ENCODE measurements around the gene MICALL1.

Gene MICALL1

DNA sequence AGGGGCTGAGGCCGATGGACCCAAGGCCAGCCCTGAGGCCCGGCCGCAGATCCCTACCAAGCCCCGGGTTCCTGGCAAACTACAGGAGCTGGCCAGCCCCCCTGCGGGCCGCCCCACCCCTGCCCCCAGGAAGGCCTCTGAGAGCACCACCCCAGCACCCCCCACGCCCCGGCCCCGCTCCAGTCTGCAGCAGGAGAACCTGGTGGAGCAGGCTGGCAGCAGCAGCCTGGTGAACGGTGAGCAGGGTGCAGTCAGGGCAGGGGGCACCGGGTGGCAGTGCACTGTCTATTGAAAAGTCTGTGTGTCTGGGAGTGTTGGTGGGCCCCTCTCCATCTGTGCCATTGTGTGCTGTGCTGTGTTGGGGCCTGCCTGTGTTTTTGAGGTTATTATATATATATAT lies 16.1 kb downstream of the MICALL1 start:
- H3K79me2 ChIP-seq (ENCODE audit: control insufficient read depth, insufficient read depth, low read length, unreplicated experiment): no peaks in the 10 kb centered on the region
- no peaks in the 10 kb centered on the region for H3K36me3 ChIP-seq (ENCODE audit: insufficient read depth, low read length)
- H3K27me3 ChIP-seq (ENCODE audit: insufficient read depth, low read length): no peaks in the 10 kb centered on the region
- H3K4me1 ChIP-seq (ENCODE audit: control insufficient read depth, insufficient read depth, low read length, unreplicated experiment): no peaks in the 10 kb centered on the region
- H2AFZ ChIP-seq (ENCODE audit: low read length, unreplicated experiment): no peak overlapping the region
- H3K4me3 ChIP-seq (ENCODE audit: low read depth, low read length): no peak overlapping the region
- H3K27ac ChIP-seq (ENCODE audit: low read depth, low read length): no peak overlapping the region

DNA sequence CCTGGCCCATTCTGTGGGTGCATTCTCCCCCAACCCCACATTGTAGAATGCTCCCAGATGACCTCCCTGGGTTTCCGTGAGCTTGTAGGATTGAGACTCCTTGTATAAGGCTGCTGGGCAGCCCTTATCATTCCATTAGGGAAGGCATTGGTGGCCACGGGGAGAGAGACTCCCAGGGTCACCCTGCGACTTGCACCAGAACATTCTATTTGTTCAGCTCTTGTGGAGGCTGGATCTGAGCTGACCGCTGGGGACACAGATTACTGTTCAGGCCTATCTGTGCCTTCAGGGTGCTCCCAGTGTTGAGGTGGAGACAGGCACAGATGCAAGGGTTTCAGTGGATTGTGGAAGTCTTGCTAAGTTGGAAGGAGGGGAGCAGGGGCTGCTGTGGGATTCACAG lies 17.8 kb downstream of the MICALL1 start:
- no peak overlapping the region for H3K4me3 ChIP-seq (ENCODE audit: low read depth, low read length)
- no peaks in the 10 kb centered on the region for H3K4me1 ChIP-seq (ENCODE audit: control insufficient read depth, insufficient read depth, low read length, unreplicated experiment)
- no peaks in the 10 kb centered on the region for H3K36me3 ChIP-seq (ENCODE audit: insufficient read depth, low read length)
- H3K79me2 ChIP-seq (ENCODE audit: control insufficient read depth, insufficient read depth, low read length, unreplicated experiment): no peaks in the 10 kb centered on the region
- no peak overlapping the region for H2AFZ ChIP-seq (ENCODE audit: low read length, unreplicated experiment)
- no peaks in the 10 kb centered on the region for H3K27me3 ChIP-seq (ENCODE audit: insufficient read depth, low read length)
- H3K27ac ChIP-seq (ENCODE audit: low read depth, low read length): no peak overlapping the region

GRCh38 chr22:37924386-37925065 lies 18.4 kb downstream of the MICALL1 start:
- Histone ChIP-seq H3K4me3 (ENCODE audit: low read depth, low read length) (no peak overlapping the region), H3K79me2 (ENCODE audit: control insufficient read depth, insufficient read depth, low read length, unreplicated experiment) (no peaks in the 10 kb centered on the region), H3K27me3 (ENCODE audit: insufficient read depth, low read length) (no peaks in the 10 kb centered on the region), H3K36me3 (ENCODE audit: insufficient read depth, low read length) (no peaks in the 10 kb centered on the region), H2AFZ (ENCODE audit: low read length, unreplicated experiment) (no peak overlapping the region), H3K4me1 (ENCODE audit: control insufficient read depth, insufficient read depth, low read length, unreplicated experiment) (no peaks in the 10 kb centered on the region), H3K27ac (ENCODE audit: low read depth, low read length) (no peak overlapping the region)

- Histone ChIP-seq H3K27me3 (ENCODE audit: insufficient read depth, low read length) (no peaks in the 10 kb centered on the region), H3K36me3 (ENCODE audit: insufficient read depth, low read length) (no peaks in the 10 kb centered on the region), H3K27ac (ENCODE audit: low read depth, low read length) (no peak overlapping the region), H3K79me2 (ENCODE audit: control insufficient read depth, insufficient read depth, low read length, unreplicated experiment) (no peaks in the 10 kb centered on the region), H3K4me3 (ENCODE audit: low read depth, low read length) (no peak overlapping the region), H2AFZ (ENCODE audit: low read length, unreplicated experiment) (no peak overlapping the region), H3K4me1 (ENCODE audit: control insufficient read depth, insufficient read depth, low read length, unreplicated experiment) (peaks cover 1% of the 10 kb centered on the region)
These were observed 19.2 kb downstream of the MICALL1 start for GRCh38 chr22:37925330-37925729.

DNA sequence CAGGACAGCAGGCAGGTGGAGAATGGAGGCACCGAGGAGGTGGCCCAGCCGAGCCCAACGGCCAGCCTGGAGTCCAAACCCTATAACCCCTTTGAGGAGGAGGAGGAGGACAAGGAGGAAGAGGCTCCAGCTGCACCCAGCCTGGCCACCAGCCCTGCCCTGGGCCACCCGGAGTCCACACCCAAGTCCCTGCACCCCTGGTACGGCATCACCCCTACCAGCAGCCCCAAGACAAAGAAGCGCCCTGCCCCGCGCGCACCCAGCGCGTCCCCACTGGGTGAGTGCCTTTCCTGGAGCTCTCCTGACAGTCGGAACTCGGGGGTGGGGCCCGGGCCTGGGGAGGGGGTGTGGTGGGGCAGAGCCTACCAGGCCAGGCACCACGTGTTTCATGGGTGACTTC lies 19.7 kb downstream of the MICALL1 start:
- Histone ChIP-seq H3K27ac (ENCODE audit: low read depth, low read length) (no peak overlapping the region), H2AFZ (ENCODE audit: low read length, unreplicated experiment) (no peak overlapping the region), H3K36me3 (ENCODE audit: insufficient read depth, low read length) (no peaks in the 10 kb centered on the region), H3K4me3 (ENCODE audit: low read depth, low read length) (no peak overlapping the region), H3K4me1 (ENCODE audit: control insufficient read depth, insufficient read depth, low read length, unreplicated experiment) (peaks cover 5% of the 10 kb centered on the region), H3K79me2 (ENCODE audit: control insufficient read depth, insufficient read depth, low read length, unreplicated experiment) (no peaks in the 10 kb centered on the region), H3K27me3 (ENCODE audit: insufficient read depth, low read length) (no peaks in the 10 kb centered on the region)

DNA sequence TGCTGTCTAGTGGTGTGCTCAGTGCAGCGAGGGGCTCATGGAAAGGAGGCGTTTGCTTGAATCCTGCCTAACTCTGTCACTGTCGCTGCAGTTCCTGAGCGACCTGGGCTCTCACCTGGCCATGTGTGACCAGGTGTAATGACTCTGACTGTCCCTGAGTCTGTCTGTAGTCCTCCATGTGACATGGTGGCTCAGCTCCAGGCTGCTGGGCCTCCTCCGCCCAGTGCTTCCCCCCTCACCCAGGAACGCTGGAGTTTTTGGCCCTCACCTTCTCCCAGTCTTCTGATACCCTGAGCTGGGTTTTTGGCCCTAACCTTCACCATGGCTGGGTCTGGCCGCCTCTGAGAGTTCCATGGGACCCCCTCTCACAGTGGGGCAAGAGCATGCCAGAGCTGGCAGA lies 20.3 kb downstream of the MICALL1 start:
- no peaks in the 10 kb centered on the region for H3K36me3 ChIP-seq (ENCODE audit: insufficient read depth, low read length)
- H2AFZ ChIP-seq (ENCODE audit: low read length, unreplicated experiment): no peak overlapping the region
- no peak overlapping the region for H3K27ac ChIP-seq (ENCODE audit: low read depth, low read length)
- peaks cover 10% of the 10 kb centered on the region for H3K4me1 ChIP-seq (ENCODE audit: control insufficient read depth, insufficient read depth, low read length, unreplicated experiment)
- no peak overlapping the region for H3K4me3 ChIP-seq (ENCODE audit: low read depth, low read length)
- no peaks in the 10 kb centered on the region for H3K79me2 ChIP-seq (ENCODE audit: control insufficient read depth, insufficient read depth, low read length, unreplicated experiment)
- no peaks in the 10 kb centered on the region for H3K27me3 ChIP-seq (ENCODE audit: insufficient read depth, low read length)

DNA sequence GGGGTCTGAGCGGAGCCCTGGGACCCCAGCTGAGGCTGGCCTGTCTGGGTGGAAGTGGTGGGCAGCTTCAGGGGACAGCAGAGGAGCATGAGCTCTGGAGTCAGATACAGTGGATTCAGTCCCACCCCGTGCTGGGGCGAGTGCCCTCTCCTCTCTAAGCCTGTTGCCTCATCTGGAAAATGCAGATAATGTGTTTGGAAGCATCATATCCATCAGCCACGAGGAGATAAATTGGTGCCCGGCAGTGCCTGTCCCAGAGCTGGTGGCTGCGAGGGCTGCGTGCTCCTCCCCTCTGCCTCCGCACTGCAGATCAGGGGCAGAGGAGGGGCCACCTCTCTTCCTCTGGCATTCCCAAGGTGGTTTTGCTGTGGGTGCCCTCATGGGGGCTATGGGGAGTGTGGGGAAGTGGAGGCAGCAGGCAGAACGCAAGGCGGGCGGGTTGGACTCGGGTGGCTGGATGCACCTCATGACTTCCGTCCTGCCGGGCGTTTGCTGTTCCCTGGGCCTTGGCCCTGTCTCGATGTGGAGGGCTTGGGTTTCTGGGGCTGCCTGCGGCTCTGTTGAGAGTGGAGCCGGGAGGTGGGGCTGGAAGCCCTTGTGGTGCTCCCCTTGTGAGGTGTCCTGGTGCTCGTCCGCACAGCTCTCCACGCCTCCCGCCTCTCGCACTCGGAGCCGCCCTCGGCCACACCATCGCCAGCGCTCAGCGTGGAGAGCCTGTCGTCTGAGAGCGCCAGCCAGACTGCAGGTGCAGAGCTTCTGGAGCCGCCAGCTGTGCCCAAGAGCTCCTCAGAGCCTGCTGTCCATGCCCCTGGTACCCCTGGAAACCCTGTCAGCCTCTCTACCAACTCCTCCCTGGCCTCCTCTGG lies 20.9 kb downstream of the MICALL1 start:
- no peaks in the 10 kb centered on the region for H3K79me2 ChIP-seq (ENCODE audit: control insufficient read depth, insufficient read depth, low read length, unreplicated experiment)

DNA sequence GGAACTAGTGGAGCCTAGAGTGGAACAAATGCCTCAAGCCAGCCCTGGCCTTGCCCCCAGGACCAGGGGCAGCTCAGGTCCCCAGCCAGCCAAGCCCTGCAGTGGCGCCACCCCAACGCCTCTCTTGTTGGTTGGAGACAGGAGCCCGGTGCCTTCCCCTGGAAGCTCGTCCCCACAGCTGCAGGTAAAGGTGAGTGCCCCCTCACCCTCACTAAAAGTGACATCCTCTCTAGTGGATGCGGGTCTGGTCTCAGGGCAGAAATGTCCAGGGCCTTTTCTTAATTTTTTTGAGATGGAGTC lies 21.5 kb downstream of the MICALL1 start:
- no peaks in the 10 kb centered on the region for H3K27me3 ChIP-seq (ENCODE audit: insufficient read depth, low read length)
- peaks cover 10% of the 10 kb centered on the region for H3K4me1 ChIP-seq (ENCODE audit: control insufficient read depth, insufficient read depth, low read length, unreplicated experiment)
- H3K27ac ChIP-seq (ENCODE audit: low read depth, low read length): no peak overlapping the region
- no peak overlapping the region for H3K4me3 ChIP-seq (ENCODE audit: low read depth, low read length)
- H3K36me3 ChIP-seq (ENCODE audit: insufficient read depth, low read length): no peaks in the 10 kb centered on the region
- no peaks in the 10 kb centered on the region for H3K79me2 ChIP-seq (ENCODE audit: control insufficient read depth, insufficient read depth, low read length, unreplicated experiment)
- H2AFZ ChIP-seq (ENCODE audit: low read length, unreplicated experiment): no peak overlapping the region

More for the DNA sequence above, 20.9 kb downstream of the MICALL1 start:
- H3K27me3 ChIP-seq (ENCODE audit: insufficient read depth, low read length): no peaks in the 10 kb centered on the region
- H3K4me3 ChIP-seq (ENCODE audit: low read depth, low read length): no peak overlapping the region
- no peaks in the 10 kb centered on the region for H3K36me3 ChIP-seq (ENCODE audit: insufficient read depth, low read length)
- H3K27ac ChIP-seq (ENCODE audit: low read depth, low read length): no peak overlapping the region
- H3K4me1 ChIP-seq (ENCODE audit: control insufficient read depth, insufficient read depth, low read length, unreplicated experiment): peaks cover 10% of the 10 kb centered on the region
- no peak overlapping the region for H2AFZ ChIP-seq (ENCODE audit: low read length, unreplicated experiment)

GRCh38 chr22:37929390-37929789 lies 23.3 kb downstream of the MICALL1 start:
- Histone ChIP-seq H3K27me3 (ENCODE audit: insufficient read depth, low read length) (no peaks in the 10 kb centered on the region), H3K79me2 (ENCODE audit: control insufficient read depth, insufficient read depth, low read length, unreplicated experiment) (no peaks in the 10 kb centered on the region), H3K4me1 (ENCODE audit: control insufficient read depth, insufficient read depth, low read length, unreplicated experiment) (peaks cover 23% of the 10 kb centered on the region), H2AFZ (ENCODE audit: low read length, unreplicated experiment) (no peak overlapping the region), H3K36me3 (ENCODE audit: insufficient read depth, low read length) (no peaks in the 10 kb centered on the region), H3K4me3 (ENCODE audit: low read depth, low read length) (no peak overlapping the region), H3K27ac (ENCODE audit: low read depth, low read length) (no peak overlapping the region)

- no peak overlapping the region for H3K4me3 ChIP-seq (ENCODE audit: low read depth, low read length)
- H2AFZ ChIP-seq (ENCODE audit: low read length, unreplicated experiment): no peak overlapping the region
- no peaks in the 10 kb centered on the region for H3K27me3 ChIP-seq (ENCODE audit: insufficient read depth, low read length)
- H3K79me2 ChIP-seq (ENCODE audit: control insufficient read depth, insufficient read depth, low read length, unreplicated experiment): no peaks in the 10 kb centered on the region
- H3K27ac ChIP-seq (ENCODE audit: low read depth, low read length): no peak overlapping the region
- H3K36me3 ChIP-seq (ENCODE audit: insufficient read depth, low read length): no peaks in the 10 kb centered on the region
- H3K4me1 ChIP-seq (ENCODE audit: control insufficient read depth, insufficient read depth, low read length, unreplicated experiment): peaks cover 23% of the 10 kb centered on the region
These were observed 24.3 kb downstream of the MICALL1 start for GRCh38 chr22:37930270-37930951.

All from ACC112 (cell line).